Lower leg skin (tissue), 3 donors: ENCODE measurements around the gene FCER1G.

ENCODE experiments used
- POLR2A ChIP-seq, 2 donors: fragments of 450-650 bp; IDR thresholded peaks; one replicate each; pipeline ENCODE4 v1.6.1; 2016 to 2017; ENCODE audit warnings: antibody characterized with exemption in 2 of 2, mild to moderate bottlenecking in 1 of 2, moderate library complexity in 1 of 2
- TF ChIP-seq, protein P1 (sequence below), 3 donors: fragments of 450-650 bp; IDR thresholded peaks; one replicate each; pipeline ENCODE4 v1.5.1; 2016; ENCODE audit warnings: antibody characterized with exemption in 3 of 3, mild to moderate bottlenecking in 3 of 3, moderate library complexity in 2 of 3

DNA sequence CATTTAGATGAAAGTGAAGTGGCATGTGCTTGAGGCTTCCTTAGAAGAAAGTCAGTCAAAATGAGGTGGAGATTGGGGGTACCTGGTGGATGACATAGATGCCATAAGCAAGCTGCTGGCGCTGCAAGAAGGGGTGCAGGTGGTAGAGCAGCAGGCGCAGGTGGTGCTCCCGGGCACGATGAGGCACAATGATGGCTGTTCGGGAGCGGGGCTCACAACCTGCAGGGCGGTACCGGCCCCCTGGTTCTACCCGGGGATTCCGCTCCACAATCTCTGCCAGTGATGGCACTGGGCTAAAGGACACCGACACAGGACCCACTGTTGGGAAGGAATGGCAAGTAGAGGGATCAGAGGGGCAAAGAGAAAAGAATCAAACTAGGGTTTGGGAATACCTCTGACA is 40.2 kb upstream of the FCER1G start:
- TF ChIP-seq POLR2A (IDR thresholded peaks at IDR 0.05): no peak
- TF ChIP-seq, protein P1, sequence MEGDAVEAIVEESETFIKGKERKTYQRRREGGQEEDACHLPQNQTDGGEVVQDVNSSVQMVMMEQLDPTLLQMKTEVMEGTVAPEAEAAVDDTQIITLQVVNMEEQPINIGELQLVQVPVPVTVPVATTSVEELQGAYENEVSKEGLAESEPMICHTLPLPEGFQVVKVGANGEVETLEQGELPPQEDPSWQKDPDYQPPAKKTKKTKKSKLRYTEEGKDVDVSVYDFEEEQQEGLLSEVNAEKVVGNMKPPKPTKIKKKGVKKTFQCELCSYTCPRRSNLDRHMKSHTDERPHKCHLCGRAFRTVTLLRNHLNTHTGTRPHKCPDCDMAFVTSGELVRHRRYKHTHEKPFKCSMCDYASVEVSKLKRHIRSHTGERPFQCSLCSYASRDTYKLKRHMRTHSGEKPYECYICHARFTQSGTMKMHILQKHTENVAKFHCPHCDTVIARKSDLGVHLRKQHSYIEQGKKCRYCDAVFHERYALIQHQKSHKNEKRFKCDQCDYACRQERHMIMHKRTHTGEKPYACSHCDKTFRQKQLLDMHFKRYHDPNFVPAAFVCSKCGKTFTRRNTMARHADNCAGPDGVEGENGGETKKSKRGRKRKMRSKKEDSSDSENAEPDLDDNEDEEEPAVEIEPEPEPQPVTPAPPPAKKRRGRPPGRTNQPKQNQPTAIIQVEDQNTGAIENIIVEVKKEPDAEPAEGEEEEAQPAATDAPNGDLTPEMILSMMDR (IDR thresholded peaks at IDR 0.05): no peak
